Measurements from ENCODE around the gene CDH13. TPM values are rescaled to one million over a fixed set of nuclear protein-coding genes. Genes with fewer than 3 reads are reported as not detected.

CDH13 gene
- total RNA-seq, 3 donors from 2014 or later, result 4.9 to 11.2 (median 9.8) TPM

GRCh38 chr16:82756283-82756599 lies 129.5 kb downstream of the CDH13 start:
- no peaks in the 10 kb centered on the region for H3K9me3 ChIP-seq
- intact Hi-C loops (cut with DNase I, micrococcal nuclease), result no loop called here
- no peak overlapping the region for H3K4me3 ChIP-seq
- H3K4me1 ChIP-seq (ENCODE audit: low read depth), result no peaks in the 10 kb centered on the region
- DNase-seq (no peak), ATAC-seq (no peak)
- H3K36me3 ChIP-seq (ENCODE audit: low read depth), result no peaks in the 10 kb centered on the region
- TF ChIP-seq CTCF (IDR thresholded peaks at IDR 0.05), result no peak

- intact Hi-C loops (cut with DNase I, micrococcal nuclease), result no loop called here
- H3K9me3 ChIP-seq, result no peaks in the 10 kb centered on the region
- ATAC-seq (no peak), DNase-seq (no peak)
- no peaks in the 10 kb centered on the region for H3K4me1 ChIP-seq (ENCODE audit: low read depth)
- H3K36me3 ChIP-seq (ENCODE audit: low read depth), result no peaks in the 10 kb centered on the region
- no peak overlapping the region for H3K4me3 ChIP-seq
- TF ChIP-seq CTCF (IDR thresholded peaks at IDR 0.05), result no peak
These were observed 131.6 kb downstream of the CDH13 start for GRCh38 chr16:82758406-82758805.

GRCh38 chr16:82758904-82759303 lies 132.1 kb downstream of the CDH13 start:
- TF ChIP-seq CTCF (IDR thresholded peaks at IDR 0.05), result no peak
- DNase-seq, result no peak
- Histone ChIP-seq H3K9me3 (no peaks in the 10 kb centered on the region), H3K4me1 (ENCODE audit: low read depth) (no peaks in the 10 kb centered on the region), H3K4me3 (no peak overlapping the region), H3K36me3 (ENCODE audit: low read depth) (no peaks in the 10 kb centered on the region)
- ATAC-seq, result no peak
- intact Hi-C loops (cut with DNase I, micrococcal nuclease), result no loop called here

- no peaks in the 10 kb centered on the region for H3K9me3 ChIP-seq
- TF ChIP-seq CTCF (IDR thresholded peaks at IDR 0.05), result no peak
- no peak for ATAC-seq
- DNase-seq, result no peak
- intact Hi-C loops (cut with DNase I, micrococcal nuclease), result no loop called here
- no peaks in the 10 kb centered on the region for H3K36me3 ChIP-seq (ENCODE audit: low read depth)
- H3K4me3 ChIP-seq, result no peak overlapping the region
- no peaks in the 10 kb centered on the region for H3K4me1 ChIP-seq (ENCODE audit: low read depth)
These were observed 134.5 kb downstream of the CDH13 start for GRCh38 chr16:82761236-82761635.

- TF ChIP-seq CTCF (IDR thresholded peaks at IDR 0.05), result no peak
- intact Hi-C loops (cut with DNase I, micrococcal nuclease), result no loop called here
- ATAC-seq (peak; percentile 76), DNase-seq (peak in 1 of 3 donors; percentile 25)
- H3K9me3 ChIP-seq, result no peaks in the 10 kb centered on the region
- no peak overlapping the region for H3K4me3 ChIP-seq
- no peaks in the 10 kb centered on the region for H3K4me1 ChIP-seq (ENCODE audit: low read depth)
- no peaks in the 10 kb centered on the region for H3K36me3 ChIP-seq (ENCODE audit: low read depth)
These were observed 135.1 kb downstream of the CDH13 start for GRCh38 chr16:82761858-82762257.

- Histone ChIP-seq H3K36me3 (ENCODE audit: low read depth) (no peaks in the 10 kb centered on the region), H3K9me3 (no peaks in the 10 kb centered on the region), H3K4me1 (ENCODE audit: low read depth) (no peaks in the 10 kb centered on the region), H3K4me3 (no peak overlapping the region)
- ATAC-seq (no peak), DNase-seq (no peak)
- intact Hi-C loops (cut with DNase I, micrococcal nuclease), result no loop called here
- TF ChIP-seq CTCF (IDR thresholded peaks at IDR 0.05), result no peak
These were observed 136.6 kb downstream of the CDH13 start for GRCh38 chr16:82763371-82763770.

Data from mucosa of descending colon (tissue), 3 donors.